Measurements from ENCODE around the gene TCP10L.

- TF ChIP-seq SP1 (IDR thresholded peaks at IDR 0.05) (no peak), FOXK2 (IDR thresholded peaks at IDR 0.05) (no peak), SUZ12 (IDR thresholded peaks at IDR 0.05) (no peak), HDGF (IDR thresholded peaks at IDR 0.05; ENCODE audit: borderline replicate concordance) (no peak), LEF1 (IDR thresholded peaks at IDR 0.05; ENCODE audit: borderline replicate concordance) (no peak), ARNT (IDR thresholded peaks at IDR 0.05) (no peak)
Observed at GRCh38 chr21:32548978-32549377, 36.3 kb downstream of the TCP10L start.
